Gastrocnemius medialis (tissue), 4 donors: ENCODE data around the gene FAM98B. TPM values are rescaled to one million over a fixed set of nuclear protein-coding genes. Genes with fewer than 3 reads are reported as not detected.

Experiments
- ATAC-seq, 2 donors: fragments of 150-250 bp; one replicate each; pipeline ENCODE4 v1.9.1; 2016
- DNase-seq, 2 donors: peaks; one replicate each; pipeline ENCODE4 v3.0.0-alpha.2; 2019
- H3K27ac ChIP-seq, 4 donors: fragments of 200-600 bp; sonication (generic); 1 replicate in 1 of 4; 2 replicates in 3 of 4; pipeline ENCODE4 v1.5.1; 2016 to 2018; ENCODE audit warnings: mild to moderate bottlenecking in 2 of 4, moderate library complexity in 1 of 4
- H3K27me3 ChIP-seq, 3 donors: fragments of 200-600 bp; sonication (generic) in 2 of 3; 1 replicate in 1 of 3; 2 replicates in 2 of 3; pipeline versions ENCODE4 v1.5.1 to v1.6.0; 2016 to 2019; ENCODE audit warnings: mild to moderate bottlenecking in 1 of 3, moderate library complexity in 1 of 3
- H3K36me3 ChIP-seq, 2 donors: fragments of 200-600 bp; sonication (generic) in 1 of 2; one replicate each; pipeline ENCODE4 v1.5.1; 2017 to 2018
- H3K4me1 ChIP-seq, 2 donors: fragments of 200-600 bp; sonication (generic) in 1 of 2; one replicate each; pipeline ENCODE4 v1.5.1; 2016 to 2017; ENCODE audit warnings: mild to moderate bottlenecking in 2 of 2
- H3K4me3 ChIP-seq, 4 donors: fragments of 200-600 bp; sonication (generic) in 3 of 4; 1 replicate in 1 of 4; 2 replicates in 3 of 4; pipeline ENCODE4 v1.5.1; 2016 to 2019; ENCODE audit warnings: mild to moderate bottlenecking in 2 of 4
- H3K9me3 ChIP-seq, 3 donors: fragments of 200-600 bp; sonication (generic) in 2 of 3; 1 replicate in 1 of 3; 2 replicates in 2 of 3; pipeline ENCODE4 v1.5.1; 2016 to 2019
- POLR2A ChIP-seq, 2 donors: fragments of 450-650 bp; IDR thresholded peaks; one replicate each; pipeline ENCODE4 v1.6.1; 2017; ENCODE audit warnings: antibody characterized with exemption in 2 of 2, mild to moderate bottlenecking in 2 of 2, moderate library complexity in 2 of 2
- in situ Hi-C, 4 donors: fragments of 200-750 bp; cut with MboI; loops; one replicate each; pipeline versions ENCODE4 v1.15.0 to v1.8.0; 2017; ENCODE audit warnings: low sequenced_read_pairs in 4 of 4
- intact Hi-C: fragments of 100-400 bp; cut with DNase I; formaldehyde crosslinking; loops from one replicate; pipeline ENCODE4 v1.15.1; 2023; ENCODE audit warnings: low total_unique reads
- total RNA-seq, 4 donors: library from RNA; depleted of rRNA; stranded (reverse); fragments of >200 nt; gene quantifications; one replicate each; pipeline versions ENCODE4 v1.1.0 to v1.2.3, GENCODE V29; 2016
- TF ChIP-seq, protein P1 (sequence below), 5 experiments: fragments of 450-650 bp in 3 of 5; fragments of 200-600 bp in 2 of 5; sonication (generic) in 2 of 5; IDR thresholded peaks in 4 of 5; conservative IDR thresholded peaks in 1 of 5; 1 replicate in 4 of 5; 2 replicates in 1 of 5; pipeline ENCODE4 v1.5.1; 2016 to 2019; ENCODE audit warnings: antibody characterized with exemption in 5 of 5, mild to moderate bottlenecking in 3 of 5, moderate library complexity in 3 of 5

The FAM98B gene
- total RNA-seq, 4 donors from 2014 or later: 3.9 to 8.6 (median 6.1) TPM

DNA sequence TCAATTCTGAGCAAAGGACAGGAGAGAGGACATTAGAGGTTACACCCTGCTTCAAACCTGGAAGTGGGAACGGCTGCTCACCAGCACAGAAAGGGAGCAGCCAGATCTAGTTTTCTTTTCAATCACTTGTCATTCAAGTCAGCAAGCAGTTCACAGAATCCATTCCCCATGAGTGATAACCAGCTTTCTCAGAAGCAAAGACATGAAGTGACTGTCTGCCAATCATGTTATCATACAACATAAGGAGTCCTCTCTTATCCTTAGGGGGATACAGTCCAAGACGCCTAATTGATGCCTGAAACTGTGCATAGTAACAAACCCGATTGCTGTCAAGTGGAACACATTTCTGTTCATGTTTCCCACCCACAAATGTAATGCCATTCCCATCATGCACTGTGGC, 54.7 kb downstream of the FAM98B start:
- intact Hi-C loops (no loop called here), in situ Hi-C loops (no loop called here)
- Histone ChIP-seq H3K27ac (no peak overlapping the region), H3K9me3 (no peaks in the 10 kb centered on the region), H3K36me3 (no peaks in the 10 kb centered on the region), H3K4me3 (no peak overlapping the region), H3K27me3 (no peaks in the 10 kb centered on the region), H3K4me1 (no peaks in the 10 kb centered on the region)
- TF ChIP-seq POLR2A (IDR thresholded peaks at IDR 0.05): no peak
- TF ChIP-seq, protein P1, sequence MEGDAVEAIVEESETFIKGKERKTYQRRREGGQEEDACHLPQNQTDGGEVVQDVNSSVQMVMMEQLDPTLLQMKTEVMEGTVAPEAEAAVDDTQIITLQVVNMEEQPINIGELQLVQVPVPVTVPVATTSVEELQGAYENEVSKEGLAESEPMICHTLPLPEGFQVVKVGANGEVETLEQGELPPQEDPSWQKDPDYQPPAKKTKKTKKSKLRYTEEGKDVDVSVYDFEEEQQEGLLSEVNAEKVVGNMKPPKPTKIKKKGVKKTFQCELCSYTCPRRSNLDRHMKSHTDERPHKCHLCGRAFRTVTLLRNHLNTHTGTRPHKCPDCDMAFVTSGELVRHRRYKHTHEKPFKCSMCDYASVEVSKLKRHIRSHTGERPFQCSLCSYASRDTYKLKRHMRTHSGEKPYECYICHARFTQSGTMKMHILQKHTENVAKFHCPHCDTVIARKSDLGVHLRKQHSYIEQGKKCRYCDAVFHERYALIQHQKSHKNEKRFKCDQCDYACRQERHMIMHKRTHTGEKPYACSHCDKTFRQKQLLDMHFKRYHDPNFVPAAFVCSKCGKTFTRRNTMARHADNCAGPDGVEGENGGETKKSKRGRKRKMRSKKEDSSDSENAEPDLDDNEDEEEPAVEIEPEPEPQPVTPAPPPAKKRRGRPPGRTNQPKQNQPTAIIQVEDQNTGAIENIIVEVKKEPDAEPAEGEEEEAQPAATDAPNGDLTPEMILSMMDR (IDR thresholded peaks at IDR 0.05 in 4 of 5, conservative IDR thresholded peaks at IDR 0.05 in 1 of 5): no peak
- no peak for ATAC-seq
- DNase-seq: no peak

DNA sequence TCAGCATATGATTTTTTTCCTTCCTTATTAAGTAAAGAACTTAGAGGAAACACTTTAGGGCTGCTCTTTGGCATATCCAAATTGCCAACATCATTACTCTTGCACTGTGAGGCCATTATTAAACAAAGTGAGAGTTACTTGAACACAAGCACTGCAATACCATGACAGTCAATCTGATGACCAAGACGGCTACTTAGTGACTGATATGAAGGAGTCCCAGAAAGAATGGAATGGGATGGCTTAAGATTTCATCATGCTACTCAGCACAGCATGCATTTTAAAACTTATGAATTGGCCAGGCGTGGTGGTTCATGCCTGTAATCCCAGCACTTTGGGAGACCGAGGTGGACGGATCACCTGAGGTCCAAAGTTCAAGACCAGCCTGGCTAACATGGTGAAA, 55.2 kb downstream of the FAM98B start:
- no peaks in the 10 kb centered on the region for H3K36me3 ChIP-seq
- H3K4me1 ChIP-seq: no peaks in the 10 kb centered on the region
- DNase-seq (no peak), ATAC-seq (no peak)
- in situ Hi-C loops: no loop called here
- no peak overlapping the region for H3K4me3 ChIP-seq
- no peaks in the 10 kb centered on the region for H3K9me3 ChIP-seq
- no peaks in the 10 kb centered on the region for H3K27me3 ChIP-seq
- no peak overlapping the region for H3K27ac ChIP-seq
- intact Hi-C loops: no loop called here
- TF ChIP-seq POLR2A (IDR thresholded peaks at IDR 0.05): no peak
- TF ChIP-seq, protein P1 (IDR thresholded peaks at IDR 0.05 in 4 of 5, conservative IDR thresholded peaks at IDR 0.05 in 1 of 5): no peak

DNA sequence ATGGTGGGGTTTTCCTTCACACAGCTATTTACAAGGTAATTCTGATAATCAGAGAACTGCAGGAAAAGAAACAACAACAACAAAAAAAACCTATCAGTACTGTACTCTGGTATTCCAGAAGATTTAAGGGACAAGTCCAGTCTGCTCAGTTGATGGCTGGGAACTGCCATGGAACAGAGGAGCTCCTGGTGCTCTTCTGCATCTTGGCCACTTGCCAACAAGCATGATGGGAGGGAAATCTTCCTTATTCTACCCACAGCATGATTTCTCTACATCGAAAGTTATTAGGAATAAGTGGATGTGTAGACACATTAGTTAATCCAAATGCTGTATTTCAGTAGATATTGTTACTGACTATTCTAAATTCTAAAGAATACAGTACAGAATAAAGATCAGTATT, 59.0 kb downstream of the FAM98B start:
- peaks cover 0 to under 1% (median 0%) of the 10 kb centered on the region in 3 donors for H3K27me3 ChIP-seq
- H3K4me3 ChIP-seq: no peak overlapping the region
- no peaks in the 10 kb centered on the region for H3K4me1 ChIP-seq
- H3K27ac ChIP-seq: no peak overlapping the region
- no peaks in the 10 kb centered on the region for H3K36me3 ChIP-seq
- in situ Hi-C loops: no loop called here
- no peaks in the 10 kb centered on the region for H3K9me3 ChIP-seq
- no peak for ATAC-seq
- intact Hi-C loops: no loop called here
- no peak for TF ChIP-seq POLR2A (IDR thresholded peaks at IDR 0.05)
- TF ChIP-seq, protein P1 (IDR thresholded peaks at IDR 0.05 in 4 of 5, conservative IDR thresholded peaks at IDR 0.05 in 1 of 5): no peak
- no peak for DNase-seq

DNA sequence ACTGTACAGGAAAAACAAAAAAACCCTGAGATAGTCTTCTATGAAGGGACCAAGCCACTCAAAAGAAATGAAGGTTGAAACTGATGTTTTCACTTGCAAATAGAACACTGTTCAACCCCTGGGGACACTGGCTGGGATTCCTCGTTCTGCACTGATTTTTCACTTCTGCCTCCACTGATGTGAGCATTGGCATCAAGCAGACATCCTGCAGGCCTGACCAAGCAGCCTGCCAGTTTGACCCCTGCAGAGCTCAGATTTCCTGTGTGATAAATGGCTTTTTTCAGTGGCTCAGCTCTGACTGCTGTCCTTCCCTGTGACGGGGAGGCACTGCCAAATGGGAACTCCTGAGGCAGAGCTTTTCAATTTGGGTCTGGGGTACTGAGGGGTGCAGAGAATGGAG, 60.7 kb downstream of the FAM98B start:
- in situ Hi-C loops: no loop called here
- Histone ChIP-seq H3K9me3 (no peaks in the 10 kb centered on the region), H3K27me3 (peaks cover 0 to 10% (median 0%) of the 10 kb centered on the region in 3 donors), H3K4me1 (no peaks in the 10 kb centered on the region), H3K4me3 (no peak overlapping the region), H3K36me3 (no peaks in the 10 kb centered on the region), H3K27ac (no peak overlapping the region)
- intact Hi-C loops: no loop called here
- no peak for DNase-seq
- ATAC-seq: no peak
- no peak for TF ChIP-seq POLR2A (IDR thresholded peaks at IDR 0.05)
- TF ChIP-seq, protein P1 (IDR thresholded peaks at IDR 0.05 in 4 of 5, conservative IDR thresholded peaks at IDR 0.05 in 1 of 5): no peak

DNA sequence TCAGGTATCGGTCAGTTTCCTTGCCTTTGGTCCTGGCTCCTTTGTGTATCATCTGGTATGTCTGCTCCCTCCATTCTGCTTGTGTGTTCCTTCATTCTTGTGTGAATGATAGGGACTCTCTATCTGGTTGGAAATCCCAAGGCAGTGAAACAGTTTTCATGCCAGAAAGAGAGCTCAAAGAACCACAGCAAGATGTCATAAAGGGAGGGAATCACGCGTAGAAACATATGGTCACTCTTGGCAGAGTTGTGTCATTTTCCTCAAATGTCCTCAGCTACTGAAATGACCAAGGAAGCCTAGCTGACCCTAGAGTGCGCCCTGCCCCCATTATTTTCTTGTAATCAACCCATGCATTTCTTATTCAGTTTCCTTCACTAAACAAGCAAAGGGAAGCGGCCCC, 62.7 kb downstream of the FAM98B start:
- H3K9me3 ChIP-seq: no peaks in the 10 kb centered on the region
- in situ Hi-C loops (no loop called here), intact Hi-C loops (no loop called here)
- DNase-seq (no peak), ATAC-seq (no peak)
- H3K4me1 ChIP-seq: no peaks in the 10 kb centered on the region
- no peak overlapping the region for H3K27ac ChIP-seq
- no peak overlapping the region for H3K4me3 ChIP-seq
- no peaks in the 10 kb centered on the region for H3K36me3 ChIP-seq
- no peak for TF ChIP-seq POLR2A (IDR thresholded peaks at IDR 0.05)
- TF ChIP-seq, protein P1 (IDR thresholded peaks at IDR 0.05 in 4 of 5, conservative IDR thresholded peaks at IDR 0.05 in 1 of 5): no peak
- peaks cover 0 to 12% (median 0%) of the 10 kb centered on the region in 3 donors for H3K27me3 ChIP-seq
